Loucy (cell line): Measurements from ENCODE around the gene LRRC43.

Source experiments
- H2AFZ ChIP-seq: fragments of 200-600 bp; sonication (generic); 2 replicates; pipeline ENCODE4 v1.6.0; 2016; ENCODE audit warnings: antibody characterized with exemption, mild to moderate bottlenecking, low read length, moderate library complexity
- H3F3A ChIP-seq: fragments of 200-600 bp; 2 replicates; pipeline ENCODE4 v1.6.0; 2016; ENCODE audit warnings: antibody characterized with exemption, low read depth, mild to moderate bottlenecking
- H3K27me3 ChIP-seq: fragments of 200-600 bp; sonication (generic); 2 replicates; pipeline ENCODE4 v1.6.1; 2014; ENCODE audit warnings: low read length, mild to moderate bottlenecking; ENCODE audit not compliant: insufficient read depth, poor library complexity, severe bottlenecking
- H3K36me3 ChIP-seq: fragments of 200-600 bp; sonication (generic); 2 replicates; pipeline ENCODE4 v1.6.1; 2016; ENCODE audit warnings: low read length; ENCODE audit not compliant: insufficient read depth
- H3K4me1 ChIP-seq: fragments of 200-600 bp; sonication (generic); 2 replicates; pipeline ENCODE4 v1.5.1; 2014; ENCODE audit warnings: low read length, mild to moderate bottlenecking; ENCODE audit not compliant: insufficient read depth, poor library complexity, severe bottlenecking
- H3K4me2 ChIP-seq: fragments of 200-600 bp; sonication (generic); 2 replicates; pipeline ENCODE4 v1.6.0; 2014; ENCODE audit warnings: antibody characterized with exemption, low read length, low read depth, mild to moderate bottlenecking; ENCODE audit not compliant: poor library complexity, severe bottlenecking
- H3K4me3 ChIP-seq: fragments of 200-600 bp; sonication (generic); 2 replicates; pipeline ENCODE4 v1.5.1; 2014; ENCODE audit warnings: low read length, mild to moderate bottlenecking, mixed read lengths; ENCODE audit not compliant: poor library complexity, severe bottlenecking
- H3K79me2 ChIP-seq: fragments of 200-600 bp; sonication (generic); 2 replicates; pipeline ENCODE4 v1.6.1; 2014; ENCODE audit warnings: low read length; ENCODE audit not compliant: insufficient read depth
- H3K9ac ChIP-seq: fragments of 200-600 bp; sonication (generic); 2 replicates; pipeline ENCODE4 v1.6.0; 2014; ENCODE audit warnings: mild to moderate bottlenecking, low read depth, low read length, moderate library complexity; ENCODE audit not compliant: poor library complexity, severe bottlenecking
- H3K9me2 ChIP-seq: fragments of 200-600 bp; sonication (generic); replicated peaks from 2 replicates; pipeline ENCODE4 v1.6.1; 2016; ENCODE audit warnings: low read depth, low read length, mixed read lengths
- H3K9me3 ChIP-seq: fragments of 200-600 bp; sonication (generic); 2 replicates; pipeline ENCODE4 v1.6.1; 2014; ENCODE audit warnings: mild to moderate bottlenecking, antibody characterized with exemption, low read length, low read depth; ENCODE audit not compliant: insufficient read depth
- H4K20me1 ChIP-seq: fragments of 200-600 bp; sonication (generic); 2 replicates; pipeline ENCODE4 v1.6.0; 2014; ENCODE audit warnings: antibody characterized with exemption, low read length, mild to moderate bottlenecking; ENCODE audit not compliant: insufficient read depth, poor library complexity, severe bottlenecking
- EZH2phosphoT487 ChIP-seq: fragments of 200-600 bp; IDR thresholded peaks from 2 replicates; pipeline ENCODE4 v1.6.1; 2018; ENCODE audit warnings: antibody characterized with exemption, mild to moderate bottlenecking, moderate library complexity, borderline replicate concordance
- TF ChIP-seq, protein P1 (sequence below): fragments of 200-600 bp; sonication (generic); conservative IDR thresholded peaks from 2 replicates; pipeline ENCODE4 v1.5.1; 2014; ENCODE audit warnings: mild to moderate bottlenecking, antibody characterized with exemption, low read length

Gene LRRC43

DNA sequence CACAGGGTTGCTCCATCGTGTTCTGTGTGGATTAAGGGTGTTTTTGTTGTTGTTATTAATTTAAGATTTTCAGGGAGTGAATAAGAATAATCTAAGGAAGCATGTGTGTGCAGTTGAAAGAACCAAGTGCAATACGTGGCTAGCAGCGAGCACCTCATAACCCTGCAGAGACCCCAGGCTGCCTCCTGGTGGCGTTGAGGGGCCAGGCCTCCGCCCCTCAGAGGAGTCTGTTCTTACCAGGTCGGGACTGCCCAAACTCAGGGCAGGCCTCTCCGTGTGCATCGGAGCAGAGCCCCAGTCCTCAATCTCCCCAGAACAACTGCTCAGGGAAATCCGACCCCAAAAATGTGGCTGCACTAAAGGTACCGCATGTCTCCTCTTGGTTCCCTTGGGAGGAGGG, 45.7 kb upstream of the LRRC43 start:
- Histone ChIP-seq H3K9ac (no peak overlapping the region), H3K9me2 (no peaks in the 10 kb centered on the region), H4K20me1 (no peaks in the 10 kb centered on the region), H3K79me2 (no peaks in the 10 kb centered on the region), H3K4me2 (no peak overlapping the region), H3K4me3 (no peak overlapping the region), H3K27me3 (no peaks in the 10 kb centered on the region), H2AFZ (no peak overlapping the region), H3F3A (no peaks in the 10 kb centered on the region), H3K4me1 (no peaks in the 10 kb centered on the region), H3K9me3 (no peaks in the 10 kb centered on the region), H3K36me3 (peaks cover 52% of the 10 kb centered on the region; the same call in 1 of the 2 replicates)
- no peak for TF ChIP-seq EZH2phosphoT487
- TF ChIP-seq, protein P1, sequence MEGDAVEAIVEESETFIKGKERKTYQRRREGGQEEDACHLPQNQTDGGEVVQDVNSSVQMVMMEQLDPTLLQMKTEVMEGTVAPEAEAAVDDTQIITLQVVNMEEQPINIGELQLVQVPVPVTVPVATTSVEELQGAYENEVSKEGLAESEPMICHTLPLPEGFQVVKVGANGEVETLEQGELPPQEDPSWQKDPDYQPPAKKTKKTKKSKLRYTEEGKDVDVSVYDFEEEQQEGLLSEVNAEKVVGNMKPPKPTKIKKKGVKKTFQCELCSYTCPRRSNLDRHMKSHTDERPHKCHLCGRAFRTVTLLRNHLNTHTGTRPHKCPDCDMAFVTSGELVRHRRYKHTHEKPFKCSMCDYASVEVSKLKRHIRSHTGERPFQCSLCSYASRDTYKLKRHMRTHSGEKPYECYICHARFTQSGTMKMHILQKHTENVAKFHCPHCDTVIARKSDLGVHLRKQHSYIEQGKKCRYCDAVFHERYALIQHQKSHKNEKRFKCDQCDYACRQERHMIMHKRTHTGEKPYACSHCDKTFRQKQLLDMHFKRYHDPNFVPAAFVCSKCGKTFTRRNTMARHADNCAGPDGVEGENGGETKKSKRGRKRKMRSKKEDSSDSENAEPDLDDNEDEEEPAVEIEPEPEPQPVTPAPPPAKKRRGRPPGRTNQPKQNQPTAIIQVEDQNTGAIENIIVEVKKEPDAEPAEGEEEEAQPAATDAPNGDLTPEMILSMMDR, result peak; percentile 31; the same call in 1 of the 2 replicates

DNA sequence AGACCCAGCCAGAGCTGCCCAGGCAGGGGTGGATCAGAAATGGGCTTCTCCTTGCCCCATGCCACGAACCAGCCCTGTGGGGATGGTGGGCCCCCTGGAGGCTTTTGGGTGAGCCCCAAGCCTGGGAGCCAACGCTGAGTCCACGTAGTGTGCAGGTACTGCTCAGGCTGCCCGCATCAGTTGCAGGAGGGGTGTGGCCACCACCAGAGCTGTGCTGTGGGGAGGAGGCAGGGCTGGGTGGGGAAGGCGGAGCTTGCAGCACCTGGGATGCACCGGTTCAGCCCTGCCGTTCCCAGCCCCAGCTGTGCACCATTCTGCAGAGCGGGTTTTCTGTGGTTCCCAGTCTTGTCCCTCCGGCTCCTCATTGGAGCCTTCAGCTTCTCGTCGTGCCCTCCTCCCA, 45.2 kb upstream of the LRRC43 start:
- H3K4me2 ChIP-seq, result no peak overlapping the region
- no peaks in the 10 kb centered on the region for H3F3A ChIP-seq

DNA sequence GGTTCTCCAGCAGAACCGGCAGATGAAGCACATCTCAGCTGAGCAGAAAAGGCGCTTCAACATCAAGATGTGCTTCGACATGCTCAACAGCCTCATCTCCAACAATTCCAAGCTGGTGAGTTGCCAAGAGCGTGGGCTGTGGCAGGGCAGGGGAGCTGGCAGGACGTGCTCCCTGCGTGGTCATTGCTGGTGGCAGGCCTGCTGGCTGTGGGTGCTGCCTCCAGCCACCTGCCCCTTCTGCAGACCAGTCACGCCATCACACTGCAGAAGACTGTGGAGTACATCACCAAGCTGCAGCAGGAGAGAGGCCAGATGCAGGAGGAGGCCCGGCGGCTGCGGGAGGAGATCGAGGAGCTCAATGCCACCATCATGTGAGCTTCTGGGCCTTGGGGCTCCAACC, 44.7 kb upstream of the LRRC43 start:
- Histone ChIP-seq H2AFZ (no peak overlapping the region), H3K4me1 (no peaks in the 10 kb centered on the region), H4K20me1 (no peaks in the 10 kb centered on the region), H3K9me2 (no peaks in the 10 kb centered on the region), H3K9ac (no peak overlapping the region), H3K4me2 (no peak overlapping the region), H3F3A (no peaks in the 10 kb centered on the region), H3K4me3 (no peak overlapping the region), H3K27me3 (no peaks in the 10 kb centered on the region), H3K9me3 (no peaks in the 10 kb centered on the region), H3K36me3 (peaks cover 51% of the 10 kb centered on the region; the same call in 1 of the 2 replicates), H3K79me2 (no peaks in the 10 kb centered on the region)
- no peak for TF ChIP-seq EZH2phosphoT487
- TF ChIP-seq, protein P1, result no peak

More for the DNA sequence above, 45.2 kb upstream of the LRRC43 start:
- Histone ChIP-seq H3K9ac (no peak overlapping the region), H3K9me2 (no peaks in the 10 kb centered on the region), H3K36me3 (peaks cover 52% of the 10 kb centered on the region; the same call in 1 of the 2 replicates), H3K27me3 (no peaks in the 10 kb centered on the region), H3K9me3 (no peaks in the 10 kb centered on the region), H3K79me2 (no peaks in the 10 kb centered on the region), H2AFZ (no peak overlapping the region), H3K4me3 (no peak overlapping the region), H3K4me1 (no peaks in the 10 kb centered on the region), H4K20me1 (no peaks in the 10 kb centered on the region)
- no peak for TF ChIP-seq EZH2phosphoT487
- TF ChIP-seq, protein P1, result no peak
